A673 (cell line): ENCODE data around the gene UBE2R2.

ENCODE experiments used
- EZH2 ChIP-seq: fragments of 200-600 bp; sonication (generic); IDR thresholded peaks from 2 replicates; pipeline ENCODE4 v1.6.1; 2017; ENCODE audit warnings: borderline replicate concordance, low read depth, mild to moderate bottlenecking, mixed read lengths, antibody characterized with exemption, low read length; ENCODE audit not compliant: poor library complexity, severe bottlenecking
- TF ChIP-seq, protein P1 (sequence below): fragments of 300-800, 200-600 bp; sonication (generic); conservative IDR thresholded peaks from 2 replicates; pipeline ENCODE4 v1.5.1; 2017; ENCODE audit warnings: low read depth, mild to moderate bottlenecking, antibody characterized with exemption, low read length, moderate library complexity, mixed read lengths

DNA sequence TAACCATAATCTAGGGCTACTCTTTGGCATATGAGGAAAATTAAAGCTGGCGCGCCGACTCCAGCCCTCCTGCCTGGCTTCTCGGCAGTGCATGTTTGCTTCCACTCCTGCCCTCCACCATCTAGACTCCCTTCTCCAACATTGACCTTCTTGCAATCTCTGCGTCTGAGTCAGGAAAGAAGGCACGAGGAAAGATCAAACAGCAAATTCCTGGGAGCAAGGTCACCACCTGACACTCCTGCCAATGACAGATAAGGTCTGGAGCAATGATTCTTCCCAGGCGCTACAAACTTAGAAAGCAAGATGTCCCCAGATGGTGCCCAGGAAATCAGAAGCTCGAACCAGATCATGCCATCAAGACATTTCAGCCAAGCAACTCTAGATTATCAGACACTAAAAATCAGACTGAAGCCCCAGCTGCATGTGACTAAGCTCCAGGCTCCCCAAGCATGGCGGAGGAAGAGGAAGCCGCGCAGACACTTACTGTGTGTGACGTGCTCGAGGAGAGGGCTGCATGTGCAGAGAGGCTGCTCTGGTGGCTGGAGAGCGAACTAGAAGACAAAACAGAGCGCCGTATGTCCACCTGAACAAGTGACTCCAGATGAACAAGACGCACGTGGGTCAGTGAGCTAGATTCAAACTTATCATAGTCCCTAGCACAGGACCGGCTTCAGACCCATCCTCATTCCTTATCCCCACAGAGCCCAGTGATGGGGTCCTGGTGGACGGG lies 115.3 kb downstream of the UBE2R2 start:
- TF ChIP-seq, protein P1, sequence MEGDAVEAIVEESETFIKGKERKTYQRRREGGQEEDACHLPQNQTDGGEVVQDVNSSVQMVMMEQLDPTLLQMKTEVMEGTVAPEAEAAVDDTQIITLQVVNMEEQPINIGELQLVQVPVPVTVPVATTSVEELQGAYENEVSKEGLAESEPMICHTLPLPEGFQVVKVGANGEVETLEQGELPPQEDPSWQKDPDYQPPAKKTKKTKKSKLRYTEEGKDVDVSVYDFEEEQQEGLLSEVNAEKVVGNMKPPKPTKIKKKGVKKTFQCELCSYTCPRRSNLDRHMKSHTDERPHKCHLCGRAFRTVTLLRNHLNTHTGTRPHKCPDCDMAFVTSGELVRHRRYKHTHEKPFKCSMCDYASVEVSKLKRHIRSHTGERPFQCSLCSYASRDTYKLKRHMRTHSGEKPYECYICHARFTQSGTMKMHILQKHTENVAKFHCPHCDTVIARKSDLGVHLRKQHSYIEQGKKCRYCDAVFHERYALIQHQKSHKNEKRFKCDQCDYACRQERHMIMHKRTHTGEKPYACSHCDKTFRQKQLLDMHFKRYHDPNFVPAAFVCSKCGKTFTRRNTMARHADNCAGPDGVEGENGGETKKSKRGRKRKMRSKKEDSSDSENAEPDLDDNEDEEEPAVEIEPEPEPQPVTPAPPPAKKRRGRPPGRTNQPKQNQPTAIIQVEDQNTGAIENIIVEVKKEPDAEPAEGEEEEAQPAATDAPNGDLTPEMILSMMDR: no peak
- no peak for TF ChIP-seq EZH2
